HG03175 (cell line): Measurements from ENCODE around the gene CYP3A4.
"Not testable (repeated sequence)": the region's sequence is repeated elsewhere in the genome, so short reads cannot be mapped to it uniquely, and the experiment has no call there.

ENCODE experiments used
- ATAC-seq: cut with Tn5 transposase; IDR thresholded peaks from one replicate; pipeline ENCODE4 v1.9.1; 2021; ENCODE audit warnings: mild to moderate bottlenecking, moderate library complexity; ENCODE audit not compliant: unreplicated experiment

Gene CYP3A4

DNA sequence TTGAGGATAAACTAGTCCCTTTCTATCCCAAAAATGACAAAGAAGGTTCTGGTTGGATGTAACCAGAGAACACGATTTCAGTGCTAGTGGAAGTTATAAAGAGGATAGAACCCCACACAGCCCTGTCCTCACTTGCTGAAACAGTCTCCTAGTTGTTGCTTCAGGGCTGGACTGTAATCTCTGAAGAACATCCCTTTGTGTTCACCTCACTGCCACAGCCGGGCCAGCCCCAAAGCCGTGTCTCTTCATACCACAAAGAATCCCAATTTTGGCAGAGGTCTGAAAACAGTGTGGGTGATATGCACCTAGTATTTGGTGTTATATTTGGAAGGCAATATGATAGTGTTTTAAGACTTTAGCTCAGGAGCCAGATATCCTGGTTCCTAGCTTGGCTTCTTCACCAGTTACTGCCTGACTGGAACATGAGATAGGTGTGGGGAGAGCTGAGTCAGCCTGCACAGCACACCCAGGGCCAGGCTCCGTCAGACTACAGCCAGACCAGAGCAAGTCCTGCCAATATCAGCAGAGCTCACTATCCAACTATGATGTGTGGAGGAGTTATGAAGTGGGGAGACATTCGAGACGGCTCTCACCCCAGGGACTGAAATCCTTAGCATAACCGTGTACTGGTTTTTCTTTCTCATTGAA is 21.2 kb downstream of the CYP3A4 start:
- no peak for ATAC-seq

DNA sequence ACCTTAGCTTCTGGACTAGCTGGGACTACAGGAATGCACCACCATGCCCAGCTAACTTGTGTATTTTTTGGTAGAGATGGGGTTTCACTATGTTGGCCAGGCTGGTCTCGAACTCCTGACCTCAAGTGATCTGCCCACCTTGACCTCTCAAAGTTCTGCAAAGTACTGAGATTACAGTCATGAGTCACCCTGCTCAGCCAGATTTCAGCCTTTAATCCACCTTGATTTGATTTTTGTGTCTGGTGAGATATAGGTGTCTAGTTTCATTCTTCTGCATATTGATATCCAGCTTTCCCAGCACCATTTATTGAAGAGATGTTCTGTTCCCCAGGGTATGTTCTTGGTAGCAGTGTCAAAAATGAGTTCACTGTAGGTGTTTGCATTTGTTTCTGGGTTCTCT is 28.9 kb downstream of the CYP3A4 start:
- ATAC-seq: no peak

DNA sequence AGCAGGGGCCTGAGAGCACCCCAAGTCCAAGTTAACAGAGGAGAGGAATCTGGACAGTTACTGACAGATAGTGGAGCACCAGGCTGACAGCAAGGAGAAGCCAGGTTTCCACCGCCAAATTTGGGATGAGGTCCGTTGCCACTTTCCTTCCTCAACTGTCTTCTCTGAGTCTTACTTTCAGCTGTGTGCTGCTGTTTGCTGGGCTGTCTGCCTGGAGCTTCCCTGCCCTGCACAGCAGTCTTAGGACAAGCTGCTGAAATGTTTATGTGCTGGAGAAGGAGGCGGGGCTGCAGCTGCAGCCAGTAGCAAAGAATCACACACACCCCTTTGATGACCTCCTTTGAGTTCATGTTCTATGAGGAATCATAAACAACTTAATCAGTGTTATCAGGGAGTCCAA is 31.6 kb downstream of the CYP3A4 start:
- no peak for ATAC-seq

DNA sequence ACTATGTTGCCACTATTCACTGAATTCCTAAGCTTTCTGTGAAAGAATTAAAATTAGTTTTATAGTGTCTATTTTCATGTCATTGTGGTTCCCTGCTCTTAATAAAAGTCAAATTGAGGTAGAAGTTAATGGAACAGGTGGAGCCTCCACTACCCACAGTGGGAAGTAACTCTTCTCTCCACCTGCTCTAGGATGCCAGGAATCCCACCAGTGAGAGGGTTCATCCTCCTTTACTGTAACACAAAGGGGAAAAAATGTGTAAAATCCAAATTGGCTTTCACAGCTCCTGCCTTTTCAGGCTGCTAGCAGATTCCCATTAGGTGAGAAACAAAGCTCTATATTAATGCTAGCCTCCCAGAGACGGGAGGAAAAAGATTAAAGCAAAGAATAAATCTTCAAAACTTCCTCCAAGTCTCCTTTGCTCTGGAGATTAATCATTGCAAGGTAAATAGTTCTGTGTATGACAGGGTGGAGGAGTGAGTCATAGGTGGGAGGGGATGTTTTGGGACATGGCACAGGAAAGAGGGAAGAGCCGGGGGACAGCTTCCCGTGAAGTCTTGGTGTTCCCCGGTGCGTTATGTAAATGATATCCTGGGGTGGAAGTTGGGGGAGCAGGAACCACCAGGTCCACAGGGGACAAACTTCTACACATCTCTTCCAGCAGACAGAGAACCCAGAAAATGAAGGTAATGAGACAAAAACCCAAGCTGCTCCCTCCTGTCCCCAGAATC is 32.5 kb downstream of the CYP3A4 start:
- not testable (repeated sequence) for ATAC-seq

DNA sequence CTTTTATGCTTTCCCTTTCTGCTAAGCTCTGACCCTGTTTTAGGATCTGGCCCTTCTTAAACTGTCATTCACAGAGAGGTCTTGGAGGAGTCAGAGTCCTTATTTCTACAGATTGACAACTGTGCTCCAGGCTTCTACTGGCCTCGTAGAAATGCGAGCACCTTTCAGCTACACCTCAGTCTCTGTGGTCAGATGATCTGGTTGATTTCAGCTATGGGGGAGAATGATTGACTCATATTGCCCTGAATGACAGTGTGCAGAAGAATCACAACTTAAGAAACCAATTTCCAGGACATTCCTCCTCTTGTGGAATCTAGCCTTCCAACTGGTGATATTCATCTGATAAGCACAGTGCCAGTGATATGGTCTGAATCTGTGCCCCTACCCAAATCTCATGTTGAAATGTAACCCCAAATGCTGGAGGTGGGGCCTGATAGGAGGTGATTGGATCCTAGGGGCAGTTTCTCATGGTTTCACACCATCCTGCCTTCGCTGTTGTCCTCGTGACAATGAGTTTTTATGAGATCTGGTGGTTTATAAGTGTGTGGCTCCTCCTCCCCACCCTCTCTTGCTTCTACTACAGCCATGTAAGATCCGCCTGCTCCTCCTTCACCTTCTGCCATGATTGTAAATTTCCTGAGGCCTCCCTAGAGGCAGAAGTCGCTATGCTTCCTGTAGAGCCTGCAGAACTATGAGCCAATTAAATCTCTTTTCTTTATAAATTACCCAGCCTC is 35.0 kb downstream of the CYP3A4 start:
- ATAC-seq: no peak

DNA sequence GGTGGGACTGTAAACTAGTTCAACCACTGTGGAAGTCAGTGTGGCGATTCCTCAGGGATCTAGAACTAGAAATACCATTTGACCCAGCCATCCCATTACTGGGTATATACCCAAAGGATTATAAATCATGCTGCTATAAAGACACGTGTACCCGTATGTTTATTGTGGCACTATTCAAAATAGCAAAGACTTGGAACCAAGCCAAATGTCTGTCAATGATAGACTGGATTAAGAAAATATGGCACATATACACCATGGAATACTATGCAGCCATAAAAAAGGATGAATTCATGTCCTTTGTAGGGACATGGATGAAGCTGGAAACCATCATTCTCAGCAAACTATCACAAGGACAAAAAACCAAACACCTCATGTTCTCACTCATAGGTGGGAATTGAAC is 37.1 kb downstream of the CYP3A4 start:
- ATAC-seq: not testable (repeated sequence)

DNA sequence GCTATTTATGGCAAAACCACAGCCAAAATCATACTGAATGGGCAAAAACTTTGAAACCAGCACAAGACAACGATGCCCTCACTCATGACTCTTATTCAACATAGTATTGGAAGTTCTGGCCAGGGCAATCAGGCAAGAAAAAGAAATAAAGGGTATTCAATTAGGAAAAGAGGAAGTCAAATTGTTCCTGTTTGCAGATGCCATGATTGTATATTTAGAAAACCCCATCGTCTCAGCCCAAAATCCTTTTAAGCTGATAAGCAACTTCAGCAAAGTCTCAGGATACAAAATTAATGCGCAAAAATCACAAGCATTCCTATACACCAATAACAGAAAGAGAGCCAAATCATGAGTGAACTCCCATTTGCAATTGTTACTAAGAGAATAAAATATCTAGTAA is 38.6 kb downstream of the CYP3A4 start:
- ATAC-seq: not testable (repeated sequence)

DNA sequence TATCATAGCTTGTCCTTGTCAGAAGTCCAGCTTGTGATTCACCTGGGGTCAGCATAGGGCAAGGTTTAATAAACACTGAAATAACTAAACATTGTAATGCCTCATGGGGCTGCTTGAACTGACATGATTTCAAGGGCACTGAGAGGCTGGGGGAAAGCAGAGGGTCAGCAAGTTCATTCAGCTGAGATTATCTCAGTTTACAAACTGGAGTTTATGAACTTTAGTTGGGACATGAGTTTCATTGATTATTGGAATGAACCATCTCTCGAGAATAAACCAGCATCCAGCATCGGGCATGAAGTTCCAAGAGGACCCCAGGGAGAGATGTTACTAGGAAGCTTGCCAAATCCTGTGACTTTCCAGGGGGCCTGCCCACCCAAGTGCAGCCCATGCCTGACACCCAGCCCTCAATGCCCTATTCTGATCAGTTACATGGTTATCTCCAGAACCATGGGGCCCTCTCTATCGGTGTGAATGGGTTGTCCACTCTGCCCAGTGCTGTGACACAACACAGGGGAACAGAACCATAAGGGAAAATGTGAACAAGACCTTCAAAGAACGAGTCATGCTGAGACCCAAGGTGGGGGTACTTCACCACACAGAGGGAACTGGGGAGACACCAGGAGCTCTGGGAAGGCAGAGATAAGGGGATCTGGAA is 41.1 kb downstream of the CYP3A4 start:
- ATAC-seq: no peak

DNA sequence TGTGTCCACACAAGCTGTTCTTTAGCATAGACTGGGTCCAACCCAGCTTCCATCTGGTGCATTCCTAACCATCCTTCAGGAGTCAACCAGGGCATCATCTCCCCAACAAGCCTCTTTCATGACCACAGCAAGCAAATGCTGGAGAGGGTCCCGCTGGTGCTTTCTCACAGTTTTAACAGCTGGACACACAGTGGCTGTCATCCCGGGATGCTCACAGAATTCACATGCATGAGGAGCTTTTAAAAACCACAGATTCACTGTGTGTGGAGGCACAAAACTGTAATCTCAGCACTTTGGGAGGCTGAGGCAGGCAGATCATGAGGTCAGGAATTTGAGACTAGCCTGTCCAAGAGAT is 42.6 kb downstream of the CYP3A4 start:
- no peak for ATAC-seq

DNA sequence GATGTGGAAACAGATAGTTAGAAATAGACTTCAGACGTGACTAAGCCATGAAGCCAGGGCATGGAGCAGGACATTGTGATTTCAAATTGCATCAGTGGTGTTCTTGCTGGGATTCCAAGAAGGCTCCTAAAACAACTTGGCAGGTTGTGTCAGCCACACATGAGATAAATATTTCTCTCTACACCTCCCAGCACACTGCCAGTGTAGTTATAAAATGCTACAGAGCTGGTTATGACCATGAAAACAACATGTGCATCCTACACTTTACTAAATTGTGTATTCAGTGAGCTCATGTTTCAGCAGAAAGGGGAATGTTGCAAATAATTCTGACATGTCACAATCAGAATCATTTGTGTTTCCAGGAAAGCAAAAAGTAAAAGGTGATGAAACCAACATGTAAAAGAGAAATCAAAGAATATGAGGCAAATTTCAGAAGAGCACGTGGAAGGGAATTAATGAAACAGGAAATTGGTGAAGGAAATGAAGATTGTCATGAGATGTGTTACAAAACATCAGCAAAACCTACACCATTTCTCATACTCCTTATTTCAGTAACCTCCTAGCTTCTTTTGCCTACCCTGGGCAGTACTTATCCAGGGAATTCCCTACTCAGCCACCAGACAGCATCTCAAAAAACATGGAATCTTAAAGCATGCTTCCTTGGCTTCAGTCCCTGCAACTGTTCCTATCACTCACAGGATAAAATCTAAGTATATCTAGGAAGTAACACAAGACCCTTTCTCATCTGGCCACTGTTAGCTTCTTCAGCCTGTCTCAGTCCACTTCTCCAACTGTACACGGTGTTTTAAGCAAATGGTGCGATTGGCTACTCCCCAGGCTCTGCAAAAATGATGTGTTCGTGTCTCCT is 43.2 kb downstream of the CYP3A4 start:
- no peak for ATAC-seq

DNA sequence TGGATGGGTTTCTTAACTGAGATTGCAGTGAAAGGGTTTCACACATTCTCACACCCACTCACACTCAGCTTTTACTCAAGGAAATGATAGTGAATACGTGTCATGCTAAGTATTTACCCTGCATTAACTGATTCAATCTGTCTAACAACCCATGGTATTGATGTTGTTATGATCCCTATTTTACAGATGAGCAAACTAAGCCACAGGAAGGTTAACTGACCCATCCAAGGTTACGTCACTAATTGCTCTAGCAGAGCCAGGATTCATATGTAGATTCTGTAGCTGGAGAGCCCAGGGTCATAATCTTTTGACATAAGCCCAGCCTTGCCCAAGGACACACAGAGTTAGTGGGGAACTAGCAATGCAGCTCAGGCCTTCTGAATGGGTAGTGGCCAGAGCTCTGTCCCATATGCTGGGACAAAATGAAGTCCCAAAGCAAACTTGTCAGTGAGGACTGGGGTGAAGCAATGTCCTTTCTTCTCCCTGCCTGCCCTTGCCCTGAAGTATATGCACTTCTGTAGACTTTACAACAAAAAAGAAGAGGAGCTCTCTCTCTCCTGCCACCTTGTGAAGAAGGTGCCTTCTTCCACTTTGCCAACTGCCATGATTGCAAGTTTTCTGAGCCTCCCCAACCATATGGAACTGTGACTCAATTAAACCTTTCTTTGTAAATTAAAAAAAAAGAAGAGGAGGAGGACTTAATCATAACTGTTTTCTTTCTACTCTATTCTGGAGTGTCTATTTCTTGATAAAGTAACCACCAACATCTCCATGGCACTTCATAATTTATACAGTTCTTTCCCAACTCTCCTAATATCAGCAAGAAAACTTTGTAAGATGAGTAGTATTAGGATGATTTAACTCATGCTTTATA is 44.0 kb downstream of the CYP3A4 start:
- no peak for ATAC-seq

DNA sequence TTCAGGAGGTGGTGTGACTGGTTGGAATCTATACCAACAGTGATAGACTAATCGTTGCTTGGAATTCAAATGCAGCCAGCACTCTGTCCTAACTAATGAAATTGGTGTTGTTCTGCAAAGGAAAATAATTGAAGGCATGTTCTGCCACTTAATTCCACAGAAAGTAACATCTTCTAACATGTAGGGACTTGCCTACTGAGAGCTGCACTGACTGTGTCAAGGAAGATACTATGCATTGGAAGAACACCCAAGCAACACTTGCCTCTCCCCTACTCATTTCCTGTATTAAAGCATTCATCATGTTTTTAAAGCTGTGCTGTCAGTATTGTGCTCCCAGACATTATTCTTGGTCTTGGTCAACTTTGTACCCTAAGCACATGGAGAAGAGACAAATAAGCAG is 46.3 kb downstream of the CYP3A4 start:
- no peak for ATAC-seq

DNA sequence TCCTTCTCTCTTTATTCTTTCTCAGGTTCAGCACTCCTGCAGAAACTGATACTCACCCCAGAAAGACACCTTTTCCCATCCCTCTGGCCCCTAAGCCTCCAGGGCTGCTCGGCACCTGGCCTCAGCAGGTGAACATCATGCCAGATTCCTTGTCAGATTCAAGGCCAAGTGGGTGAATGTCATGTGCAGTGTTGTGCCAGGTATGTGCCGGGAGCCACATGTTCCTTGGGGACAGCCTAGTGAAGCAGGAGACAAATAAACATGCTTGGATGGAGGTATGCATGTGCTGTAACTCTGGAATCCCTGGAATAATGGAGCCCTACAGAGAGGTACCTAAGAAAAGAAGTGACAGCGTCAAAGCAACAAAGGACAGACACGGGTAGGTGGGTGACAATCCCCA is 47.3 kb downstream of the CYP3A4 start:
- ATAC-seq: not testable (repeated sequence)

DNA sequence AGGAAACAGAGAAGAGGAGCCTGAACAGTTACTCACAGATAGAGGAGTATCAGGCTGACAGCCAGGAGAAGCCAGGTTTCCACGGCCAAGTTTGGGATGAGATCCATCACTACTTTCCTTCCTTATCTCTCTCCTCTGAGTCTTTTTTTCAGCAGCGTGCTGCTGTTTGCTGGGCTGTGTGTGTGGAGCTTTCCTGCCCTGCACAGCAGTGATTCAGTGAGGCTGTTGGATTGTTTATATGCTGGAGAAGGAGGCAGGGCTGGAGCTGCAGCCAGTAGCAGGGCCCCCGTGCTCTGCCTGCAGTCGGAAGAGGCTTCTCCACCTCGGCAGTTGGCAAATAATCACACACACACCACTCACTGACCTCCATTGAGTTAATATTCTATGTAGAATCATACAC is 49.0 kb downstream of the CYP3A4 start, which contains the start of gene CYP3A7:
Gene CYP3A7 (minus strand): TSS at position 210 of the 400 bp plus-strand sequence. CDS start 103 bp downstream, at position 107.
- no peak for ATAC-seq

DNA sequence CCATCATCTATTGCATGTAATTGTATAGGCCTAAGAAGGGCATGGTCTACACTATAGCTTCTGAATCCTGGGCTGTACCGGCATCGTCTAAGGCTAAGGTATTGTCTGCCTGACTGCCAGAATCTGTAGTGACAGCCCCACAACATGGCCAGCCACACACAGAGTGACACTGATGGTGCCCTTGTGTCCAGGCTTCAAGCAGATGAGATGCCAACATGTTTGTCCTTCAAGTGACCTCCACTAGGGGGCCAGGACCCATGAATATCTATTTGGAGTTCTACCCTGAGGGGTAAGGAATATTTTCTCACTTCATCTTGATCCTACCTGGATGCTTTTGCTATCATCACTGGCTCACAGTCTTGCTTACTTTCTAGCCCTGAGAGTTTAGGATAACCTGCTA is 50.5 kb downstream of the CYP3A4 start:
- ATAC-seq: no peak

DNA sequence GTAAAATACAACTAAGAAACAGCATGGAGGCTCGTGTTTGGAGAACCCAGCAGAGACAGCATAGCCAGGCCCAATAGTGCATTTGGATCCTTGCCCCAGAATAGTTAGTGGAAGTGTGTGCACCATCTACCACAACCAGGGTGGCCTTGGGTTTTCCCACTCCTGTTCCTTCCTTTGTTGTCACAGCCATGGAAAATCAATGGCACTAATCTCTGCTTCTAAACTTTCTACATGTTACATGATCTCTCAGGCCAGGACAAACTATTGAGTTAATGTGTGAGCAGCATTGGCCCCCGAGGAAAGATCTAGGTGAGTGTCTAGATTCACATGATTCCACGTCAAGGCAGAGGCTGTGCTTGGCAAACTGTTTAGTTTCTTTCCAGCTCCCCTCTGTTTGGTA is 51.0 kb downstream of the CYP3A4 start:
- no peak for ATAC-seq

DNA sequence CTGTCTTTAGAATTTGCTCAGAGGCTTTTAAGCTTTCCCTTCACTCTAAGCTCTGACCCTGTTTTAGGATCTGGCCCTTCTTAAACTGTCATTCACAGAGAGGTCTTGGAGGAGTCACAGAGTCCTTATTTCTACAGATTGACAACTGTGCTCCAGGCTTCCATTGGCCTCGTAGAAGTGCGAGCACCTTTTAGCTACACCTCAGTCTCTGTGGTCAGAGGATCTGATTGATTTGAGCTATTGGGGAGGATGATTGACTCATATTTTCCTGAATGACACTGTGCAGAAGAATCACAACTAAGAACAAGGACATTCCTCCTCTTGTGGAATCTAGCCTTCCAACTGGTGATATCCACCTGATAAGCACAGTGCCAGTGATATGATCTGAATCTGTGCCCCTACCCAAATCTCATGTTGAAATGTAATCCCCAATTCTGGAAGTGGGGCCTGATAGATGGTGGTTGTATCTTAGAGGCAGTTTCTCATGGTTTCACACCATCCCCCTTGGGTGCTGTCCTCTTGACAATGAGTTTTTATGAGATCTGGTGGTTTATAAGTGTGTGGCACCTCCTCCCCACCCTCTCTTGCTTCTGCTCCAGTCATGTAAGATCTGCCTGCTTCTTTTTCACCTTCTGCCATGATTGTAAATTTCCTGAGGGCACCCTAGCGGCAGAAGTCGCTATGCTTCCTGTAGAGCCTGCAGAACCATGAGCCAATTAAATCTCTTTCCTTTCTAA is 52.2 kb downstream of the CYP3A4 start:
- no peak for ATAC-seq

DNA sequence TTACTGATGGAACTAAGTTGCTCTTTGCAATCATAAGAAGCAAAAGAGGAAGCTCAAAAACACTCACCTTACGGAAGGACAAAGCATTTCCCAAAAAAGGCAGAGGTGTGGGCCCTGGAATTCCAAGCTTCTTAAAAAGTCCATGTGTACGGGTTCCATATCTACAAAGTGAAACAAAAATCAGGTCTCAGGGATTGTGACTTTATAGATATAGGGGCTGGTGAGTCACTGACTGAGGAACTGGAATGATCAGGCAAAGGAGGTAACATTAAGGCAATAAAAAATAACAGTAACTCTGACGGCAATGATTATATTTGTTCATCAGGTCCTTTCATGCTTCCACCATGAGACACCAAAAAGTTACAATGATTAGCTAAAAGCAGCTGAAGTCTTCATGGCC is 53.0 kb downstream of the CYP3A4 start:
- no peak for ATAC-seq

DNA sequence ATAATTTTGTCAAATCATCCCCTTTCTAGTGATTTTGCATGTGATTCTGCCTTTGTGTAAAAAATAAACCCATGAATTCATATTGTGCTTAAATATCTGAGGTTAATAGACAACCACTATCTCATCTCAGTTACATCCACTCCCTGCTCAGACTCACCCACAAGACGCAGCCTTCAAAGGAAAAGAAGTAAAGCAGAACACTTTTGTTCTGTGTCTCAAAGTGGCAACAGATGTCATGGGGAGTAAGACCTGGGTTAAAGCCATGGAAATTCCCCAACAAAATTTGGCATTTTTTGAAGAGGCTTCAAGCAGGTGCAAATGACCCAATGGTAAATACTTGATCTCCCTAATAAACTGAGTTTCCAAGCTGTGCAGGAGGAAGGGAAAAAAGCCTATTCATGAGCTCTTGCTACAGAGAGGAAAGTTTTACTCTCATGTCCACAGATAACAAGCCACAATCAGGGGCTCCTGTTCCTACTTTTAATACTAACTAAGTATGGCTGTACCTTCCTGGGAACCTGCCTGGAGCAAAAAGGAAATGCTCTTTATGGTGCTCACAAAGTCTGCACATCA is 53.7 kb downstream of the CYP3A4 start:
- ATAC-seq: no peak
